ENCODE results near the gene VAC14. TPM values are rescaled to one million over a fixed set of nuclear protein-coding genes. Genes with fewer than 3 reads are reported as not detected.
"Not testable (repeated sequence)": the region's sequence is repeated elsewhere in the genome, so short reads cannot be mapped to it uniquely, and the experiment has no call there.

VAC14 gene
- total RNA-seq (2014; rRNA removed; shearing (Covaris generic)): 21.3 and 24.4 TPM in 2 replicates

DNA sequence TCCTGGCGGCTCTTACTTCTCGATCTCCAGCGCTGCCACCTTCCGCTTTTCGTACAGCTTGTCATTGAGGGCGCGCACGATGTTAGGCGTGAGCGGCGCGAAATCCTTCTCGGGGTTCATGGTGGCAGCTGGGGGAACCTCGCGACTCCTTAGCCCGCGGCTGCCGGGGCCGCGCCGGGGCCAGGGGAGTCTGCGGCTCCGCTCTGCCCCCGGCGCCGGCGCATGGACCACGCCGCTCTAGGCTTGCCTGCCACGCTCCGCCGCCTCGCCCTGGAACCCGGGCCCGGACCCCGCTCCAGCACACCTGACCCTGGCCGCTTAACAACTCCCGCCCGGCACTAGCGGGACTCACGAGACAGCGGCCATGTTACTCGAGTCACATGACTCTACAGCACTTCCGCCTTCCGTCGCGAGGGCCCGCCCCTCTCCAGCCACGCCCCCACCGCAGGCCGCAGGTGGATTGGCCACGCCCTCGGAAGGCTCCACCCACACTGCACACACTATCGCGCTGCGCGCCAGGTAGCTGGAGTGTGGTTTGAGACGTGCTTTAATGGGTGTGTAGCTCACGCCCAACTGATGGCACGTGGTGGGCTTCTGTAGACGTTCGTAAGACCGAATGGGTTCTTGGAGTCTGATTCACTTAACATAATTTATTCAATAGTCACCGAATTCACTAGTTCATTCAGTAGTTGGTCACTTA is at the start of gene VAC14:
TSS of gene VAC14 (minus strand) at position 378 of the 700 bp plus-strand sequence. CDS start at position 120, 258 bp downstream.
- Histone ChIP-seq H3K4me1 (peaks cover 7% of the 10 kb centered on the region), H3K4me3 (peak within 1 kb of the TSS; percentile 90), H3K36me3 (no peaks in the 10 kb centered on the region), H3K9me3 (replicated peaks) (no peaks in the 10 kb centered on the region), H3K27ac (peak within 1 kb of the TSS; percentile 37; the same call in 1 of the 2 replicates), H3K27me3 (no peaks in the 10 kb centered on the region)
- peak; percentile 81 to 84 for DNase-seq

DNA sequence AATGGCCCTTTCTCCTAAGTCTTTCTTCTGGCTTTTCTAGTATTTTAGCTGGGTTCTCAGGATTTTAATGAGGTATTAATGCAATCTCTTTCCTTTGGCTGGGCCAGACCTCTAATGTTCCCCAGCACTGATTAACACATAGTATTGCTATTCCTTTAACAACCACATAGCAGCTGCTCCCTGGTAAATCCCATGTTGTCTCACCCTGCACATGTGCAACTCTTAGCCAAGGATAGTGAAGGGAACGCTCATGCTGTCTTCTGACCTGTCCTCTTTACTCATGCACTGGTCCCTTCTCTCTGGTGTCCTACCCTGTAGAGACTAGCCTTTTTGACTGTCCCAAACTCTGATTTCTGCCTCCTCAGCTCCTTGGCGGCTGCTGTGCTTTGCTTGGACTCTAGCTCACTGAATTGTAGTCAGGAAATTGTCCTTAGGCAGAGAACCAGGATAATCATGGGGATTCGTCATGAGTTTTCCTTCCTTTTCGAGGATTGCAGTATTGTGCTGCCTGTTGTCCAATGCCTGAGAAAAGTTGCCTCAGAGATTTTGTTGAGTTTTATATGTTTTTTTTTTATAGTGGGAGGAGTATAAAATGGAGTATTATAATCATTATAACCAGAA is 22.6 kb upstream of the VAC14 start:
- H3K27ac ChIP-seq; H3K27me3 ChIP-seq; H3K4me3 ChIP-seq; H3K9me3 ChIP-seq (replicated peaks); H3K4me1 ChIP-seq; H3K36me3 ChIP-seq; DNase-seq: not testable (repeated sequence)

- not testable (repeated sequence) for DNase-seq; H3K4me3 ChIP-seq; H3K27ac ChIP-seq; H3K9me3 ChIP-seq (replicated peaks); H3K27me3 ChIP-seq; H3K36me3 ChIP-seq; H3K4me1 ChIP-seq
These were observed 21.8 kb upstream of the VAC14 start for GRCh38 chr16:70822734-70823133.

DNA sequence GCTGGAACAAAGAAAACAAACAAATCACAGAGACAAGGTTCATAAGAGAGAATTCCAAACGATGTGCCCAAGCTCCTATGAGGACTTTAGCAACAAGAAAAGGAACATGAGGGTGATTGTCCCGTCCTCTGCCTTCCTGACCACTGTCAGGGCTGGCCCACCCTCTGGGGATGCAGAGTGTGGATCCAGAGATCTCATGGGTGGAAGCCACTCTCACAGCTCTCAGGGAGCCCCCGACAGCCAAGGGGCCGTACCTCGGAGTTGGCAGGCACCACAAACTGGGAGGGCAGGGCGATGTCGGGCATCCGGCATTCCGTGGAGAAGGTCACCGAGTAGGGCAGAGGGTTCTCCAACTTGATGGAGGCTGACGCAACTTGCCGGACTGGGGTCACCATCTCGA is 17.1 kb upstream of the VAC14 start:
- H3K27ac ChIP-seq: not testable (repeated sequence)

DNA sequence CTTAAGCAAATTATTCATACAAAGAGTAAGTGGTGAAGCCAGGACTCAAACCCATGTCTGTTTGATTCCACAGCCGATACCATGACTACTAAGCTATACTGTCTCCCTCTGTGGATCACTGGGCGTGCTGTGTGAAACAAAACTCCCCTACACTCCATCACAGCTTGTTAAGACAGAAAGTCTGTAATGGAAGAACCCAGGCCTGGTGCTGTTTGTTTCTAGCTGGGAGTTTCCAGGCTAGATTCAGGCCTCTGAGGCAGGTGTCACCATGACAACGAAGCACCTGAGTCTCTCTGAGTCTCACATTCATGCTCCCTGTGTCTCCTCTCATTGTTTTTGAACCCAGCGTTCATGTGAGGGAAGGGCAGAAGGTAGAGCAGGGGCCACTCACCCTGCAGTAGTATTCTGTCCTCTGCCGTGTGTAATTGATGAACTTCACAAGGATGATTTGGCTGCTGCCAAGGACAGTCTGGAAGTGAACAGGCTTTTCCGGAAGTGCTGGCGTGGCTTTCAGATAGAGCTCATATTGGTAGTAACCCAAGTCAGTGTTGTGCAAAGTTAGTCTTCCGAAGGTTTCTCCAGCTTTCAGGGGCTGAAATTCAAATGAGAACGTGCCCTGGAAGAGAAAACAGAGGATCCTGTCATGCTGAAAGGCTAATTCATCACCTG is 8.6 kb upstream of the VAC14 start:
- no peak for DNase-seq
- H3K27me3 ChIP-seq: no peaks in the 10 kb centered on the region
- no peaks in the 10 kb centered on the region for H3K4me1 ChIP-seq
- H3K36me3 ChIP-seq: no peaks in the 10 kb centered on the region
- no peak overlapping the region for H3K4me3 ChIP-seq
- H3K9me3 ChIP-seq (replicated peaks): no peaks in the 10 kb centered on the region
- no peak overlapping the region for H3K27ac ChIP-seq

More for the DNA sequence above, 17.1 kb upstream of the VAC14 start:
- H3K9me3 ChIP-seq (replicated peaks); H3K4me3 ChIP-seq; H3K27me3 ChIP-seq; H3K4me1 ChIP-seq; DNase-seq; H3K36me3 ChIP-seq: not testable (repeated sequence)

- Histone ChIP-seq H3K27me3 (no peaks in the 10 kb centered on the region), H3K27ac (no peak overlapping the region), H3K36me3 (no peaks in the 10 kb centered on the region), H3K4me1 (no peaks in the 10 kb centered on the region), H3K4me3 (no peak overlapping the region), H3K9me3 (replicated peaks) (no peaks in the 10 kb centered on the region)
- no peak for DNase-seq
These were observed 7.4 kb upstream of the VAC14 start for GRCh38 chr16:70808371-70808770.

DNA sequence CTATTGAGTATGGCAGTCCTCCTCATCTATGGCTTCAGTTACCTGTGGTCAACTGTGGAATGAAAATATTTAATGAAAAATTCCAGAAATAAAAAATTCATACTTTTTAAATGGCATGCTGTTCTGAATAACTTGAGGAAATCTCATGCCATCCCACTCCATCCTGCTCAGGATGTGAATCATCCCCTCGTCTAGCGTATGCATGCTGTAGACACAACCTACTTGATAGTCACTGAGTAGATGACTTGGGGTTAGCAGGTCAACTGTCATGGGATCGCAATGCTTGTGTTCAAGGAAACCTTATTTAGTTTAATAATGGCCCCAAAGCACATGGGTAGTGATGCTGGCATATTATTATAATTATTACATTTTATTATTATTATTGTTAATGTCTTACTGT is 4.8 kb upstream of the VAC14 start:
- Histone ChIP-seq H3K27ac (no peak overlapping the region), H3K4me1 (peaks cover 5% of the 10 kb centered on the region)
- DNase-seq: no peak

DNA sequence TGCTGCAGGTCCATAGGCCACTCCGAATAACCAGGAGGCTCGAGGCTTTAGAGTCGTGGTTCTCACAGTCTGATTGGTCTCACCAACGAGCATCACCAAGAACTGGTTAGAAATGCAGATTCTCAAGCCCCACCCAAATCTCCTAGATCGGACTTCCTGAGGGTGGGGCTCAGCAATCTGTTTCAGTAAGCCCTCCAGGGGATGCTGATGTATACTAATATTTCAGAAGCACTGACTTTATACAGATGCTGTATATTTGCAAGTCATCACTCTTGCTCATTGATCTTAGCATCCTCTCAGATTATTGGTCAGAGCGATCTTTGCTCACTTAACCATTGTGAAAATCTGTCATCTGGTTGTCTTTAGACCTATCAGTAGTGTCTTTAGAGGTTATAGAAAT is 4.4 kb upstream of the VAC14 start:
- no peaks in the 10 kb centered on the region for H3K27me3 ChIP-seq
- no peak for DNase-seq
- peaks cover 5% of the 10 kb centered on the region for H3K4me1 ChIP-seq
- no peak overlapping the region for H3K4me3 ChIP-seq
- H3K36me3 ChIP-seq: no peaks in the 10 kb centered on the region
- H3K9me3 ChIP-seq (replicated peaks): no peaks in the 10 kb centered on the region
- no peak overlapping the region for H3K27ac ChIP-seq

More for the DNA sequence above, 4.8 kb upstream of the VAC14 start:
- no peak overlapping the region for H3K4me3 ChIP-seq
- no peaks in the 10 kb centered on the region for H3K27me3 ChIP-seq
- no peaks in the 10 kb centered on the region for H3K36me3 ChIP-seq
- H3K9me3 ChIP-seq (replicated peaks): no peaks in the 10 kb centered on the region

GRCh38 chr16:70804734-70805169 is 3.8 kb upstream of the VAC14 start:
- Histone ChIP-seq H3K4me3 (no peak overlapping the region), H3K27me3 (no peaks in the 10 kb centered on the region), H3K27ac (no peak overlapping the region), H3K9me3 (replicated peaks) (no peaks in the 10 kb centered on the region), H3K4me1 (peaks cover 5% of the 10 kb centered on the region), H3K36me3 (no peaks in the 10 kb centered on the region)
- DNase-seq: no peak

DNA sequence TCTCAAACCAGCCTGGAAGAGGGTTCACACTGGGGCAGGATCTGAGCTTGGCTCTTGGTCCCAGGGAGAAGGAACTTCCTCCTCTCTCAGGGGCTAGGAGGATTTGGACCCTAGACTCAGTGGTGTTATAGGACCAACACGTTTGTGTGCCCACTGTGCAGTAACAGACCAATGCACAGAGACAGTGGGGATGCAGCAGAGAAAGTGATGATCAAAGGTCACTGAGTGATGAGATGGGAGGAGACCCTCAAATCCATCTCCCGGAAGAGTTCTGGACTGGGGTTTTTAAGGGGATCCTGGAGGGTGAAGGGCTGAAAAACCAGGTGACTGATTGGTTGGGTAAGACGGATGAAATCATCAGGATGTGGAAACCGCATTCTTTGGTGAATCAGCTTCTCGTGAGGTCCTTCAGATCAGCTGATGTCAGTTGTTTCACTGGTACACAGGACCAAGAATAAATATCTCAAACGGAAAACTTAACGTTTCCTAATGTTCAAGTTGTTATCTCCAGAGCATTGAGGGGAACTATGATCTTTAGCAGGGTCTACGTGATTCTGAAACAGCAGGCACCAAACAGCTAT is 3.3 kb upstream of the VAC14 start:
- no peak for DNase-seq

DNA sequence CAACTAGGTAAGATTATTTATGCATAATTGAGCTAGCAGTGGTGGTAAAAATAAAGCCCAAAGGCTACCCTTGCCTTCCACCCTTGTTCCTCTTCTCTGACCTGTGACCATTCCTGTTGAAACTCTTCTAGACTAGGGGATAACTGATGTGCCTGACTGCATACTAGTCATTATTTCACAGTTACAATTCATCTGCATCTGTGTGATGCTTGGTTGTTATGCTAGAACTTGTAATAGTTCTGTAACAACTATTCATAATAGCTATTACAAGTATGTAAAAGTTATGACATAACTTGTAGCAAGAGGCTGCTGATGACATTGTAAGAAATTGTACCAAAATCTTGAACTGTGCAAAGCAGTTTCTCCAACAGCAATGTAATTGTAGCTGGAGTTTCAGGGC is 2.4 kb upstream of the VAC14 start:
- Histone ChIP-seq H3K4me1 (peaks cover 5% of the 10 kb centered on the region), H3K9me3 (replicated peaks) (no peaks in the 10 kb centered on the region), H3K27ac (no peak overlapping the region)

More for the DNA sequence above, 3.3 kb upstream of the VAC14 start:
- Histone ChIP-seq H3K9me3 (replicated peaks) (no peaks in the 10 kb centered on the region), H3K36me3 (no peaks in the 10 kb centered on the region), H3K4me3 (no peak overlapping the region), H3K27ac (no peak overlapping the region), H3K27me3 (no peaks in the 10 kb centered on the region), H3K4me1 (peaks cover 5% of the 10 kb centered on the region)

GRCh38 chr16:70801611-70802010 is 653 bp upstream of the VAC14 start:
- H3K36me3 ChIP-seq: no peaks in the 10 kb centered on the region
- no peaks in the 10 kb centered on the region for H3K27me3 ChIP-seq
- peaks cover 5% of the 10 kb centered on the region for H3K4me1 ChIP-seq
- H3K9me3 ChIP-seq (replicated peaks): no peaks in the 10 kb centered on the region
- peak overlapping the region; percentile 90 for H3K4me3 ChIP-seq
- no peak for DNase-seq
- H3K27ac ChIP-seq: no peak overlapping the region

More for the DNA sequence above, 2.4 kb upstream of the VAC14 start:
- no peaks in the 10 kb centered on the region for H3K27me3 ChIP-seq
- DNase-seq: no peak
- H3K36me3 ChIP-seq: no peaks in the 10 kb centered on the region
- H3K4me3 ChIP-seq: no peak overlapping the region

DNA sequence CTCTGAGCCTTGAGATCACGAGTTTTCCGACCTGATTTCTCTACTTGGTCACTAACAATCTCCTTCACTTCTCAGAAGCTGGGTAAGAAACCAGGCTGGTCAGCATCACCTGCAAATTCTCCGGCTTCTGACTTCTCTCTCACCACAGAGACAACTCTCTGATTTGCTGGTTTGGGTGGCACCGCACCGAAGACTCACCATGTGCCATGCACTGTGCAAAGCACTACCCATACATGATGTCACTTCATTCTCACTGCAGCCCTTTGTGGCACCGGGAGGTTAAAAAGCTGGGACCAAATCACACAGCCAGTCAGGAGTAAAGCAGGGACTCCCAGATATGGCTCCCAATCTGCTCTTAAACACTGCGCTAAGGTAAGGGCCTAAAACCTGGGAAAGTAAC is 647 bp downstream of the VAC14 start:
- no peaks in the 10 kb centered on the region for H3K27me3 ChIP-seq
- H3K4me3 ChIP-seq: peak overlapping the region; percentile 90
- H3K27ac ChIP-seq: peak overlapping the region; percentile 37; the same call in 1 of the 2 replicates
- H3K36me3 ChIP-seq: no peaks in the 10 kb centered on the region
- H3K9me3 ChIP-seq (replicated peaks): no peaks in the 10 kb centered on the region
- DNase-seq: no peak
- peaks cover 8% of the 10 kb centered on the region for H3K4me1 ChIP-seq

- Histone ChIP-seq H3K27ac (no peak overlapping the region), H3K4me3 (no peak overlapping the region), H3K9me3 (replicated peaks) (no peaks in the 10 kb centered on the region), H3K36me3 (no peaks in the 10 kb centered on the region), H3K4me1 (peaks cover 12% of the 10 kb centered on the region), H3K27me3 (no peaks in the 10 kb centered on the region)
- no peak for DNase-seq
These were observed 4.7 kb downstream of the VAC14 start for GRCh38 chr16:70796301-70796700.
